Muscle of arm (tissue), 14 donors: ENCODE measurements around the gene PDGFB. TPM values are rescaled to one million over a fixed set of nuclear protein-coding genes. Genes with fewer than 3 reads are reported as not detected.

ENCODE experiments used
- DNase-seq: peaks from one replicate; pipeline ENCODE4 v3.0.0-alpha.2; 2013
- long read RNA-seq, 11 donors: transcript quantifications; one replicate each; lab custom pipeline, GENCODE V29; 2026
- polyA plus RNA-seq, 12 donors: library from polyadenylated mRNA; unstranded; fragments of 120-200 nt; gene quantifications; one replicate each; pipeline ENCODE4 v1.2.1, GENCODE V29; 2013; ENCODE audit not compliant: insufficient read length in 12 of 12

PDGFB gene
- 10 to 100 TPM in 11 of 12 donors, not detected in 1; 14.6 to 26.0 (median 16.7) TPM for polyA plus RNA-seq
- long read RNA-seq, donor 1, partial matches to known transcripts = 0 of 2 reads
- long read RNA-seq, donor 1, other reads (novel, unspliced or antisense) = 0 of 2 reads
- long read RNA-seq, donor 2, partial matches to known transcripts = 0 of 4 reads
- long read RNA-seq, donor 2, other reads (novel, unspliced or antisense) = 0 of 4 reads
- long read RNA-seq, donor 3, transcript PDGFB-201 (7 exons, 3,497 nt) = major isoform, 5 of 5 reads
- long read RNA-seq, donor 3, partial matches to known transcripts = 0 of 5 reads
- long read RNA-seq, donor 3, other reads (novel, unspliced or antisense) = 0 of 5 reads
- long read RNA-seq, donor 4, transcript PDGFB-201 (7 exons, 3,497 nt) = major isoform, 5 of 5 reads
- long read RNA-seq, donor 4, partial matches to known transcripts = 0 of 5 reads
- long read RNA-seq, donor 4, other reads (novel, unspliced or antisense) = 0 of 5 reads
- long read RNA-seq, donor 5, transcript PDGFB-201 (7 exons, 3,497 nt) = major isoform, 6 of 13 reads
- long read RNA-seq, donor 5, partial matches to known transcripts = 7 of 13 reads
- long read RNA-seq, donor 5, other reads (novel, unspliced or antisense) = 0 of 13 reads
- long read RNA-seq, donor 6, partial matches to known transcripts = 0 of 2 reads
- long read RNA-seq, donor 6, other reads (novel, unspliced or antisense) = 0 of 2 reads
- long read RNA-seq, donor 7, partial matches to known transcripts = 0 of 2 reads
- long read RNA-seq, donor 7, other reads (novel, unspliced or antisense) = 0 of 2 reads
- long read RNA-seq, donor 8, partial matches to known transcripts = 0 of 4 reads
- long read RNA-seq, donor 8, other reads (novel, unspliced or antisense) = 0 of 4 reads
- long read RNA-seq, donor 9, partial matches to known transcripts = 0 of 1 reads
- long read RNA-seq, donor 9, other reads (novel, unspliced or antisense) = 0 of 1 reads
- long read RNA-seq, donor 10, transcript PDGFB-201 (7 exons, 3,497 nt) = major isoform, 10 of 10 reads
- long read RNA-seq, donor 10, partial matches to known transcripts = 0 of 10 reads
- long read RNA-seq, donor 10, other reads (novel, unspliced or antisense) = 0 of 10 reads
- long read RNA-seq, donor 11, partial matches to known transcripts = 7 of 9 reads
- long read RNA-seq, donor 11, other reads (novel, unspliced or antisense) = 0 of 9 reads

GRCh38 chr22:39244496-39245129 lies at the start of gene PDGFB:
Gene PDGFB (minus strand): TSS chr22:39244982. CDS start chr22:39243963, 1,019 bp downstream.
- DNase-seq = no peak

- no peak for DNase-seq
These were observed 49.1 kb upstream of the PDGFB start for GRCh38 chr22:39293766-39294368.

GRCh38 chr22:39292561-39293074 lies 47.8 kb upstream of the PDGFB start:
- DNase-seq = peak; percentile 70

- no peak for DNase-seq
These were observed 47.3 kb upstream of the PDGFB start for GRCh38 chr22:39292031-39292462.

- DNase-seq = no peak
These were observed 46.7 kb upstream of the PDGFB start for GRCh38 chr22:39291523-39291922.

GRCh38 chr22:39290724-39291161 lies 46.0 kb upstream of the PDGFB start:
- DNase-seq = no peak

GRCh38 chr22:39289975-39290720 lies 45.4 kb upstream of the PDGFB start:
- no peak for DNase-seq

- DNase-seq = no peak
These were observed 44.8 kb upstream of the PDGFB start for GRCh38 chr22:39289533-39289932.

GRCh38 chr22:39288135-39288898 lies 43.5 kb upstream of the PDGFB start:
- DNase-seq = no peak

- no peak for DNase-seq
These were observed 42.4 kb upstream of the PDGFB start for GRCh38 chr22:39287076-39287725.

- no peak for DNase-seq
These were observed 40.2 kb upstream of the PDGFB start for GRCh38 chr22:39284983-39285382.

- DNase-seq = no peak
These were observed 39.6 kb upstream of the PDGFB start for GRCh38 chr22:39284142-39284980.

GRCh38 chr22:39283322-39284141 lies 38.8 kb upstream of the PDGFB start:
- no peak for DNase-seq

GRCh38 chr22:39282645-39283321 lies 38.0 kb upstream of the PDGFB start:
- no peak for DNase-seq

GRCh38 chr22:39281126-39281525 lies 36.3 kb upstream of the PDGFB start:
- no peak for DNase-seq

GRCh38 chr22:39280250-39280649 lies 35.5 kb upstream of the PDGFB start:
- no peak for DNase-seq
